ENCODE data around the gene CRADD. TPM values are rescaled to one million over a fixed set of nuclear protein-coding genes. Genes with fewer than 3 reads are reported as not detected.

Gene CRADD
- total RNA-seq, 4 donors from 2014 or later, result 19.4 to 28.7 (median 22.6) TPM

- intact Hi-C loops (cut with DNase I; ENCODE audit: low total_unique reads), result no loop called here
- Histone ChIP-seq H3K36me3 (no peaks in the 10 kb centered on the region), H3K4me3 (no peak overlapping the region)
Observed at GRCh38 chr12:93841671-93842070, 164.5 kb downstream of the CRADD start.

GRCh38 chr12:93844164-93844784, 167.1 kb downstream of the CRADD start:
- no peaks in the 10 kb centered on the region for H3K27me3 ChIP-seq
- intact Hi-C loops (cut with DNase I; ENCODE audit: low total_unique reads), result no loop called here
- in situ Hi-C loops (cut with MboI; ENCODE audit: low sequenced_read_pairs in 4 of 4), result no loop called here
- no peak overlapping the region for H3K27ac ChIP-seq
- H3K4me1 ChIP-seq, result peaks cover 0 to 9% of the 10 kb centered on the region in 2 donors
- H3K36me3 ChIP-seq, result no peaks in the 10 kb centered on the region
- no peak for ATAC-seq
- DNase-seq, result no peak
- H3K9me3 ChIP-seq, result no peaks in the 10 kb centered on the region
- TF ChIP-seq POLR2A (IDR thresholded peaks at IDR 0.05), result no peak
- TF ChIP-seq, protein P1, sequence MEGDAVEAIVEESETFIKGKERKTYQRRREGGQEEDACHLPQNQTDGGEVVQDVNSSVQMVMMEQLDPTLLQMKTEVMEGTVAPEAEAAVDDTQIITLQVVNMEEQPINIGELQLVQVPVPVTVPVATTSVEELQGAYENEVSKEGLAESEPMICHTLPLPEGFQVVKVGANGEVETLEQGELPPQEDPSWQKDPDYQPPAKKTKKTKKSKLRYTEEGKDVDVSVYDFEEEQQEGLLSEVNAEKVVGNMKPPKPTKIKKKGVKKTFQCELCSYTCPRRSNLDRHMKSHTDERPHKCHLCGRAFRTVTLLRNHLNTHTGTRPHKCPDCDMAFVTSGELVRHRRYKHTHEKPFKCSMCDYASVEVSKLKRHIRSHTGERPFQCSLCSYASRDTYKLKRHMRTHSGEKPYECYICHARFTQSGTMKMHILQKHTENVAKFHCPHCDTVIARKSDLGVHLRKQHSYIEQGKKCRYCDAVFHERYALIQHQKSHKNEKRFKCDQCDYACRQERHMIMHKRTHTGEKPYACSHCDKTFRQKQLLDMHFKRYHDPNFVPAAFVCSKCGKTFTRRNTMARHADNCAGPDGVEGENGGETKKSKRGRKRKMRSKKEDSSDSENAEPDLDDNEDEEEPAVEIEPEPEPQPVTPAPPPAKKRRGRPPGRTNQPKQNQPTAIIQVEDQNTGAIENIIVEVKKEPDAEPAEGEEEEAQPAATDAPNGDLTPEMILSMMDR (IDR thresholded peaks at IDR 0.05 in 4 of 5, conservative IDR thresholded peaks at IDR 0.05 in 1 of 5), result no peak
- H3K4me3 ChIP-seq, result no peak overlapping the region

More at GRCh38 chr12:93841671-93842070, 164.5 kb downstream of the CRADD start:
- ATAC-seq, result no peak
- H3K4me1 ChIP-seq, result peaks cover 0 to 21% of the 10 kb centered on the region in 2 donors
- H3K27ac ChIP-seq, result no peak overlapping the region
- no peaks in the 10 kb centered on the region for H3K9me3 ChIP-seq
- TF ChIP-seq POLR2A (IDR thresholded peaks at IDR 0.05), result no peak
- TF ChIP-seq, protein P1 (IDR thresholded peaks at IDR 0.05 in 4 of 5, conservative IDR thresholded peaks at IDR 0.05 in 1 of 5), result no peak
- in situ Hi-C loops (cut with MboI; ENCODE audit: low sequenced_read_pairs in 4 of 4), result no loop called here
- DNase-seq, result no peak
- H3K27me3 ChIP-seq, result no peaks in the 10 kb centered on the region

DNA sequence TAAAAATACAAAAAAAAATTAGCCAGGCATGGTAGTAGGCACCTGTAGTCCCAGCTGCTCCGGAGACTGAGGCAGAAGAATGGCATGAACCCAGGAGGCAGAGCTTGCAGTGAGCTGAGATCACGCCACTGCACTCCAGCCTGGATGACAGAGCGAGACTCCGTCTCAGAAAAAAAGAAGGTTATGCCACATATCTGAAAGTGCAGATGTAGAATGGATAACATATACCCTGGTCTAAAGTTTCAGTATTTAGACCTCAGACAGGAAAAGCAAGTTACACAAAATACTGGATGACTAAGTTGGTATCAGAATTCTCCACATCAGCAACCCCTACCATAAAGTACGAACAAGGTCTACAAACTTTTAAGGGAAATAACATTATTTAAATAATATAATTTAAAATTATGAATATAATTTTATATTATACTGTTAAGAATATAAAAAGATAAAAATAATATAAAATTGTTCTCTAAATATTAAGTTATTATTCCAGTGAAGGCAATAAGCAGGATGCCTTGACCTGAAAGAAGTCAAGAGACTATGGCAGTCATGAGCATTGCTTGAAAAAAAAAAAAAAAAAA, 169.9 kb downstream of the CRADD start:
- no peak for ATAC-seq
- no peaks in the 10 kb centered on the region for H3K27me3 ChIP-seq
- in situ Hi-C loops (cut with MboI; ENCODE audit: low sequenced_read_pairs in 4 of 4), result no loop called here
- H3K4me1 ChIP-seq, result peaks cover 0 to 9% of the 10 kb centered on the region in 2 donors
- no peaks in the 10 kb centered on the region for H3K9me3 ChIP-seq
- no peak for DNase-seq
- no peaks in the 10 kb centered on the region for H3K36me3 ChIP-seq
- H3K27ac ChIP-seq, result no peak overlapping the region
- H3K4me3 ChIP-seq, result no peak overlapping the region
- intact Hi-C loops (cut with DNase I; ENCODE audit: low total_unique reads), result no loop called here
- TF ChIP-seq, protein P1 (IDR thresholded peaks at IDR 0.05 in 4 of 5, conservative IDR thresholded peaks at IDR 0.05 in 1 of 5), result no peak
- no peak for TF ChIP-seq POLR2A (IDR thresholded peaks at IDR 0.05)

- H3K27ac ChIP-seq, result peak overlapping the region in 1 of 4 donors; percentile 24
- TF ChIP-seq, protein P1 (IDR thresholded peaks at IDR 0.05 in 4 of 5, conservative IDR thresholded peaks at IDR 0.05 in 1 of 5), result no peak
- TF ChIP-seq POLR2A (IDR thresholded peaks at IDR 0.05), result no peak
Observed at GRCh38 chr12:93847517-93848474, 170.6 kb downstream of the CRADD start.

More at GRCh38 chr12:93847517-93848474, 170.6 kb downstream of the CRADD start:
- Histone ChIP-seq H3K4me1 (peaks cover 0 to 9% of the 10 kb centered on the region in 2 donors), H3K27me3 (no peaks in the 10 kb centered on the region), H3K4me3 (no peak overlapping the region), H3K9me3 (no peaks in the 10 kb centered on the region), H3K36me3 (no peaks in the 10 kb centered on the region)
- in situ Hi-C loops (cut with MboI; ENCODE audit: low sequenced_read_pairs in 4 of 4), result no loop called here
- DNase-seq (no peak), ATAC-seq (no peak)
- intact Hi-C loops (cut with DNase I; ENCODE audit: low total_unique reads), result no loop called here

Measured in gastrocnemius medialis (tissue), 4 donors.